Testis (tissue), 2 donors: ENCODE measurements around the gene CTAGE15.
"Not testable (repeated sequence)": the region's sequence is repeated elsewhere in the genome, so short reads cannot be mapped to it uniquely, and the experiment has no call there.

Experiments
- CTCF ChIP-seq, 3 experiments: fragments of 450-650 bp in 2 of 3; fragments of 200-600 bp in 1 of 3; sonication (generic) in 1 of 3; IDR thresholded peaks; one replicate each; pipeline ENCODE4 v1.5.1; 2016 to 2019; ENCODE audit warnings: antibody characterized with exemption in 3 of 3, mild to moderate bottlenecking in 2 of 3, moderate library complexity in 1 of 3
- POLR2A ChIP-seq: fragments of 450-650 bp; IDR thresholded peaks from one replicate; pipeline ENCODE4 v1.6.1; 2017; ENCODE audit warnings: antibody characterized with exemption, mild to moderate bottlenecking, moderate library complexity

DNA sequence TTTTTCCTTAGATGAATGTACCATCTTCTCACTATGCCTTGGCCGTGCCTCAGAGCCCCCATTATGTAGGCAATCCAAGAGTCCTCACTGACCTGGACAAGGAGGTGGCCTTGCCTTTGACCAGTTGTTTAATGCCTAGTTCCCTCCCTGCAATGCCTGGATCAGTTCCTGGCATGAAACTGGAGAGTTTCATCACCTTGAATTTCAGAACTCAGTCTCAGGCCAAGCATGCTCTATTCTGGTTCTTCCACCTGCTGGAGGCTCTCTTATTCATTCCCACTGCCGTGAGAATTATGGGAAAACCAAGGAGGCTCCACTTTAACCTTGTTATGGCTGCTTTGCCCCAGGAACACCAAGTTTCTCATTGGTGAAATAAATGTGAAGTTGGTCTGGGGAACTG is 31.9 kb downstream of the CTAGE15 start:
- TF ChIP-seq CTCF (IDR thresholded peaks at IDR 0.05); POLR2A: not testable (repeated sequence)
